PFSK-1 (cell line): ENCODE results near the gene JPH4.

Experiments used
- FOXP2 ChIP-seq: optimal IDR thresholded peaks from 2 replicates; pipeline ENCODE3; 2011; ENCODE audit warnings: borderline replicate concordance, control low read depth, inconsistent platforms; ENCODE audit not compliant: insufficient read depth; ENCODE audit errors: extremely low read length, extremely low read depth
- POLR2AphosphoS5 ChIP-seq: IDR thresholded peaks from 2 replicates; pipeline ENCODE4 v1.6.1; 2012; ENCODE audit warnings: low read depth, mild to moderate bottlenecking, control low read depth, low read length, moderate library complexity
- SIN3A ChIP-seq: IDR thresholded peaks from 2 replicates; pipeline ENCODE4 v1.6.1; 2012; ENCODE audit warnings: mild to moderate bottlenecking, low read length, moderate library complexity, borderline replicate concordance; ENCODE audit not compliant: insufficient read depth
- TAF1 ChIP-seq: IDR thresholded peaks from 2 replicates; pipeline ENCODE4 v1.6.1; 2012; ENCODE audit warnings: low read length, control low read depth, borderline replicate concordance; ENCODE audit not compliant: insufficient read depth
- TF ChIP-seq, protein P1 (sequence below), 2 experiments: IDR thresholded peaks; 2 replicates each; pipeline versions ENCODE4 v1.6.1 to v1.8.0; 2011 to 2012; ENCODE audit warnings: low read depth in 2 of 2, low read length in 2 of 2, control low read depth in 1 of 2, inconsistent platforms in 1 of 2, mild to moderate bottlenecking in 1 of 2, moderate library complexity in 1 of 2; ENCODE audit not compliant: insufficient read depth in 1 of 2

Gene JPH4

DNA sequence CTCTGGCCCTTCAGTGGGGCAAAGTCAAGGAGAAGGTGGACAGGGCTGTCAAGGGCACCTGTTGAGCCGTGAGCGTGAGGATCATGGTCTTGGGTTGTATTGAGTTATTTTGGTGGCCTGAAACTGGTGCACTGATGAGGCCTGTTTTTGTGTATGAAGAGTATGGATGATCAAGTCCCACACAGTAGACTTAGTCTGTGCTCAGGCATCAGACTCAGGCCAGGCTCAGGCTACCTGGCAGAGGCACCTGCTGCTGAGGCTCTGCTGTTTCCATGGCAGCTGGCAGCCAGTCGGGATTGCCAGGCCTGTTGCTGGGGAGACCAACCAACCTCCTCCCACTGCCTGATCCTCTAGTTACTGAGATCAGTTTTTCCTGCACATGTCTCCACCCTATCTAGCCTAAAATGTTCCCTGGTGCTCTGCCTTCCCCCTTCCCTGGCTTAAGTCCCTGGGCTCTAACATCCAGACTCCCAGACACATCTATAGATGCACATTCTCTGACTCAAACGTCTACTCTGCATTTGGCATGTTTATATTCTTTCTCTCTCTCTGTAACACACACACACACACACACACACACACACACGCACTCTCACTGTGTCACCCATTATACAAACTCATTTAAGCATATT is 5.1 kb downstream of the JPH4 start:
- no peak for TF ChIP-seq SIN3A
- no peak for TF ChIP-seq FOXP2
- TF ChIP-seq TAF1: no peak

DNA sequence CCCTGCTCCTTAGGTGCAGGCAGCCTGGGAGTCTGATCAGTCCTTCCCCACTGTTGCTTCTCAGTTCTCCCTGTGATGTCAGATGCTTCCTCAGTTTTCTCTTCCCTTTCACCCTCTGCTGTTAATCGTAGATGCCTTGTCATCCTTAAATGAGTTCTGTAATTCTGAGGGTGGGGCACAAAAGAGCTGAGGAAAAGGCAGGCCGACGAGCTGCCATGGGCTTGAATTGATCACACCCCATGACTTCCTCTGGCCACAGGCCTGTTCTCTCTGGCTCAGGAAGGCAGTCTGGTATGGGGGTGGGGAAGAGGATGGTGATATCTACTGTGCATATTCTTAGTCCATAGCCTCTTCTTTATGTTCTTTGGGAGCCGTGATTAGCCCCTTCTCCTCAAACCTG is 5.8 kb downstream of the JPH4 start:
- TF ChIP-seq, protein P1, sequence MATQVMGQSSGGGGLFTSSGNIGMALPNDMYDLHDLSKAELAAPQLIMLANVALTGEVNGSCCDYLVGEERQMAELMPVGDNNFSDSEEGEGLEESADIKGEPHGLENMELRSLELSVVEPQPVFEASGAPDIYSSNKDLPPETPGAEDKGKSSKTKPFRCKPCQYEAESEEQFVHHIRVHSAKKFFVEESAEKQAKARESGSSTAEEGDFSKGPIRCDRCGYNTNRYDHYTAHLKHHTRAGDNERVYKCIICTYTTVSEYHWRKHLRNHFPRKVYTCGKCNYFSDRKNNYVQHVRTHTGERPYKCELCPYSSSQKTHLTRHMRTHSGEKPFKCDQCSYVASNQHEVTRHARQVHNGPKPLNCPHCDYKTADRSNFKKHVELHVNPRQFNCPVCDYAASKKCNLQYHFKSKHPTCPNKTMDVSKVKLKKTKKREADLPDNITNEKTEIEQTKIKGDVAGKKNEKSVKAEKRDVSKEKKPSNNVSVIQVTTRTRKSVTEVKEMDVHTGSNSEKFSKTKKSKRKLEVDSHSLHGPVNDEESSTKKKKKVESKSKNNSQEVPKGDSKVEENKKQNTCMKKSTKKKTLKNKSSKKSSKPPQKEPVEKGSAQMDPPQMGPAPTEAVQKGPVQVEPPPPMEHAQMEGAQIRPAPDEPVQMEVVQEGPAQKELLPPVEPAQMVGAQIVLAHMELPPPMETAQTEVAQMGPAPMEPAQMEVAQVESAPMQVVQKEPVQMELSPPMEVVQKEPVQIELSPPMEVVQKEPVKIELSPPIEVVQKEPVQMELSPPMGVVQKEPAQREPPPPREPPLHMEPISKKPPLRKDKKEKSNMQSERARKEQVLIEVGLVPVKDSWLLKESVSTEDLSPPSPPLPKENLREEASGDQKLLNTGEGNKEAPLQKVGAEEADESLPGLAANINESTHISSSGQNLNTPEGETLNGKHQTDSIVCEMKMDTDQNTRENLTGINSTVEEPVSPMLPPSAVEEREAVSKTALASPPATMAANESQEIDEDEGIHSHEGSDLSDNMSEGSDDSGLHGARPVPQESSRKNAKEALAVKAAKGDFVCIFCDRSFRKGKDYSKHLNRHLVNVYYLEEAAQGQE (IDR thresholded peaks at IDR 0.05; ENCODE audit: insufficient read depth in 1 of 2, low read depth in 2 of 2, low read length in 2 of 2): no peak
- TF ChIP-seq SIN3A (no peak), FOXP2 (no peak), TAF1 (no peak), POLR2AphosphoS5 (no peak)

DNA sequence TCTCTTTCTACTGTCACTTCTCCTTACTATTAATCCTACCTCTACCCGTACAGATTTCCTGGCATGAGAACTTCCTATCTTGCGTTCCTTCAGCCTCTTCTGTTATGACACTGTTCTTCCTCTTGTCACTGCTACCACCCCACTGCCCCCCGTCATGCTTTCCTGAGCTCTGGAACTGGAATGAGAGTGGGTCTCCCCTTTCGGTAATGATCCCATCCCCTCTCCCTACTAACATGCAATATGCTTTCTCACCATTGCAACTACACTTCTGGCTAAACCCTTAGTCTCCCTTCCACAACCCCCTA is 6.1 kb downstream of the JPH4 start:
- no peak for TF ChIP-seq SIN3A
- TF ChIP-seq, protein P1 (IDR thresholded peaks at IDR 0.05; ENCODE audit: insufficient read depth in 1 of 2, low read depth in 2 of 2, low read length in 2 of 2): no peak
- no peak for TF ChIP-seq POLR2AphosphoS5
- no peak for TF ChIP-seq TAF1
- TF ChIP-seq FOXP2: no peak

DNA sequence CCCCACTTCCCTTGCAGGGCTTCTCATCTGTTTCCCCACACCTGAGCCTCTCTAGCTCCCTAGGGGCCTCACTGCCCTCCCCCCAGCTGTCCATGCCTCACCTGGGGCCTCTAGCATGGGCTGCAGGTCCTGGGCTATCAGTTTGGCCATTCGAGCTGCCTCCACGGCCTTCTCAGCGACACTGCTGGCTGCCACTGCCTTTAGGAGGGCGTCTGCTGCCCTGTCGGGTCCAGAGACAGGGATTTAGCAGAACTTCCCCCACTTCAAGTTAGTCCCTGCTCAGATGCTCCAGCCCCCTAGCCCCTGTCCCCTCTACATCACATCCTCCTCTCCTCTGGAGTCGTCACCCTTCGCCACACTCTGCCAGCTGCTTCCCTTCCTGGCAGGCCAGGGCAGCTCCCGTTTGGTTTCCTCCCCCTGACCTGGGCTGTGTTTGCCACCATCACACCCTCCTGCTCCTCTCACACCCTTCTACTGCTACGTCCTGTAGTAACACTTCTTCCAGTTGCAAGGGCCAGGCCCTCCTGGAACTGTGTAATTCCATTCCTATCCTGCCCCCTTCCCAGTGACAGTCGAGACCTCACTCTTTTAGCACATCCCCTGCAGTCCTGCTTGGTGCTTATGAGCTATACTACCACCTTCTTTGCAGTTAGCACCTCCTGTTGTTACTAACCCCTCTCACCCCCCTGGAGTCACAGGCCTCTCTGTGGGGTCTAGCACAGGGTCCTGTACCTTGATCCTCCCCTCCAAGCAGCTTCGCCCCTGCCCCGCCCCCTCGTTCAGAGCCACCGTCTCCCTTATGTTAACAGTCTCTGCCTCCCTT is 6.7 kb downstream of the JPH4 start:
- TF ChIP-seq, protein P1 (IDR thresholded peaks at IDR 0.05; ENCODE audit: insufficient read depth in 1 of 2, low read depth in 2 of 2, low read length in 2 of 2): no peak
- TF ChIP-seq SIN3A (no peak), FOXP2 (no peak), POLR2AphosphoS5 (no peak), TAF1 (no peak)

DNA sequence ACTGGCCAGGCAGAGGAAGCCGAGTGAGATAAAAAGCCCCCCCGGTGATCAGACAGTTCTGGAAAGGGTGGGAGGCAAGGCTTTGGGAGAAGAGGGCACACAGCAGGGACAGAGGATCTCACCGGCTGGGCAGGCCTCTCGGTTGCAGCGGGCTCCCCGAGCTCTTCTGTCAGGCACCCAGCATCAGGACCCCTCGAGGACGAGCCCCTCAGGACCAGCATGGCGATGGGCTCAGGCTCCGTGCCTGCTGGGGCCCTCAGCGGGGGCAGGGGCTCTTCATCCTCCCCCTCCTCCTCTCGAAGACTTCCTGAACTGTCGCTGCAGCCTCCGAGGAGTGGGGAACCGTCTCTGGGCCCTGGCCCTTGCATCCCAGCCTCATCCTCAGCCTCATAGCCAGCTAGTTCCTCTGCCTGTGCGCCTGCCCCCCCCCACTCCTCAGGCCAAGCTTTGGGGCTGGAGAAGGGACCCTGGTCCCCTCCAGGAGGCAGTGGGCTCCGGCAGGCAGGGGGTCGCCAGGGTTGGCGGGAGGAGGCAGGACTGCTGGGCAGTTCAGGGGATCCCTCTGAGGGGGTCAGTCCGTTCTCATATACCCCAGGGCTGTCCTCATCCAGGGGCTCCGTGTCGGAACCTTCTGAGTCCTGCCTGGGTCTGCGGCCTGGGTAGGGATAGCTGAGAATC is 7.6 kb downstream of the JPH4 start:
- TF ChIP-seq TAF1: no peak
- TF ChIP-seq, protein P1 (IDR thresholded peaks at IDR 0.05; ENCODE audit: insufficient read depth in 1 of 2, low read depth in 2 of 2, low read length in 2 of 2): no peak
- TF ChIP-seq POLR2AphosphoS5: no peak
- TF ChIP-seq SIN3A: no peak
- TF ChIP-seq FOXP2: no peak
